ENCODE results near the gene POLA1. TPM values are rescaled to one million over a fixed set of nuclear protein-coding genes. Genes with fewer than 3 reads are reported as not detected.
A peak's percentile ranks its signal among the peaks of the same experiment; 100 is the strongest.

The POLA1 gene
- total and polyA plus RNA-seq, 2 donors (not counting 1 experiment from before 2014, with no cell fraction given): 3.0 to 16.3 TPM

DNA sequence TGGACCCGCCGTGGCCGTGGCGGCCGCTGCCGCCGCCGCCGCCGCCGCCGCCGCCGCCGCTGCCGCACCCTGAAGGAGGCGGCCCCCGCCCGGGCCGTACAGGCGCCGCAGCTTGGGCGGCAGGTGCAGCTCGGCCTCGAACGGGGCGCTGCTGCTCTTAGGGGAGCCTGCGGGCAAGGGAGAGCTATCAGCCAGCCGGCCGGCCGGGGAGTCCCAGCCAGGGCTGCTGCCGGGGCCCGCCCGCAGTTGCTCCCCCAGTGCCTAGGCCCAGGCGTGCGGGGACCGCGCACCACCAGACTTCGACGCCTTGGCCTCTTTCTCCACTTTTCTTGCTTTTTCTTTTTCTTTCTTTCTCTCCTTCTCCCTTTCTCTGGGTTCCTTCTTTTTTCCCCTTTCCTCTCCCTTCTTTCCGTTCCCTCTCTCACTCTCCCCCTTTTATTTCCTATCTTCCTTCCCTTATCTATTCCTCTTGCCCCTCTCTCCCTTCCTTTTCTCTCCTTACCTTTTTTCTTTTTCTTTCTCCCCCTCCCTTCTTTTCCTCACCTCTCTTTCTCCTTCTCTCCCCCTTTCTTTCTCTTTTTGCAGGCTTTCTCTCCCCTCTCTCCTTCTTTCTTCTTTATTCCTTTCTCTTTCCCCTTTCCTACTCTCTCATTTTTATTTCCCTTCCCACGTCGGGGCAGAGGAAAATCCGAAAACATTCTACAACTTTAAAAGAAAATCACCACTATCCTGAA, 320.1 kb downstream of the POLA1 start:
- H3K9ac ChIP-seq (ENCODE audit: low read length): no peak overlapping the region
- TF ChIP-seq EZH2 (IDR thresholded peaks at IDR 0.05; ENCODE audit: borderline replicate concordance, insufficient read depth, low read depth, low read length, poor library complexity, severe bottlenecking): no peak
- H3K4me3 ChIP-seq (ENCODE audit: control extremely low read depth in 1 of 5, extremely low read depth in 1 of 5, insufficient read depth in 1 of 5, low read depth in 2 of 5, low read length in 4 of 5): peak overlapping the region in 1 of 5 experiments; percentile 12
- CTCF ChIA-PET: no interaction called here
- H3K4me1 ChIP-seq (ENCODE audit: control insufficient read depth in 2 of 2, insufficient read depth in 2 of 2, low read length in 2 of 2): peaks cover 27 to 35% of the 10 kb centered on the region in 2 donors
- ATAC-seq (ENCODE audit: low read depth) (peak; percentile 41), DNase-seq (no peak)
- H3K9me3 ChIP-seq (ENCODE audit: control extremely low read depth in 1 of 3, control insufficient read depth in 2 of 3, insufficient read depth in 1 of 3, low read length in 2 of 3): peaks cover 0 to 33% (median 0%) of the 10 kb centered on the region in 3 donors
- H3K4me2 ChIP-seq (replicated peaks; ENCODE audit: low read depth, low read length, poor library complexity, severe bottlenecking): peak overlapping the region; percentile 54
- H3K27ac Mint-ChIP-seq: no peak overlapping the region
- intact Hi-C loops (cut with micrococcal nuclease): no loop called here
- H4K20me1 ChIP-seq (ENCODE audit: control insufficient read depth, insufficient read depth, low read length, poor library complexity, severe bottlenecking): no peaks in the 10 kb centered on the region
- no peaks in the 10 kb centered on the region for H3K9me3 Mint-ChIP-seq (ENCODE audit: insufficient read depth)
- H3K4me1 Mint-ChIP-seq: peaks cover 11% of the 10 kb centered on the region
- H2AFZ ChIP-seq (ENCODE audit: insufficient read depth, low read depth, low read length, poor library complexity, severe bottlenecking): no peak overlapping the region
- no peaks in the 10 kb centered on the region for H3K36me3 ChIP-seq (replicated peaks in 1 of 2; ENCODE audit: control extremely low read depth in 1 of 2, control insufficient read depth in 1 of 2, extremely low read depth in 1 of 2, insufficient read depth in 2 of 2, low read length in 1 of 2)
- no peaks in the 10 kb centered on the region for H3K79me2 ChIP-seq (ENCODE audit: control insufficient read depth, insufficient read depth, low read length)
- H3K27me3 ChIP-seq (replicated peaks in 1 of 4; ENCODE audit: control extremely low read depth in 1 of 4, control insufficient read depth in 3 of 4, insufficient read depth in 4 of 4, low read length in 3 of 4): peaks cover 0 to 69% (median 34%) of the 10 kb centered on the region in 4 experiments
- WGBS (ENCODE audit: insufficient coverage): 2% methylated on average over 41 of the region's 44 CpGs
- H3K27me3 Mint-ChIP-seq: peaks cover 26% of the 10 kb centered on the region
- POLR2A ChIA-PET: no interaction called here
- H3K27ac ChIP-seq (ENCODE audit: low read length in 2 of 2): no peak overlapping the region
- H3K4me3 Mint-ChIP-seq: peak overlapping the region; percentile 54

DNA sequence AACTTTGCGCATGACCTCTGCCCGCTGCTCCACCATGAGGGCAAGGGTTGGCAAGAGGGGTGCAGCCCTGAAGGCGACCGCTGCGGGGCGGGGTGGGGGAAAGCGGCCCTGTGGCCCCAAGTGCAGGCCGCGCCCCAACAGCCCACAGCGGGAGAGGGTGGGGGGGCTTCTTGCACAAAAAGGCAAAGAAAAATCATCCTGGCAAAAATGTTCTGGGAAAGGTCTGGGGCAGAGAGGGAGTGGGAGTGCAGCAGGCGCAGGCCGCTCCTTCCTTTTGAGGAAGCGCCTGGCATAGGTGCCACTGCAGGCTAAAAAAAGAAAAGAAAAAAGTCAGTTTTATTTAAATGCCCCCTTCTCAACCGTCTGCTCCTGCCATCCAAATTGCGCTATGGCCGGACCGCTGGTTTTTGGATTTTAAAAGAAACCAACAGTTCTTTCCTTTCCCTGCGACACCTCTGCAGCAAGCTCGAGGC, 320.7 kb downstream of the POLA1 start:
- H3K4me3 Mint-ChIP-seq: peak overlapping the region; percentile 54

More for the DNA sequence above, 320.7 kb downstream of the POLA1 start:
- ATAC-seq (ENCODE audit: low read depth) (no peak), DNase-seq (no peak)
- H3K4me3 ChIP-seq (ENCODE audit: control extremely low read depth in 1 of 5, extremely low read depth in 1 of 5, insufficient read depth in 1 of 5, low read depth in 2 of 5, low read length in 4 of 5): no peak overlapping the region
- H3K27ac Mint-ChIP-seq: no peak overlapping the region
- POLR2A ChIA-PET: no interaction called here
- 14% methylated on average over 6 of the region's 19 CpGs for WGBS (ENCODE audit: insufficient coverage)
- CTCF ChIA-PET: no interaction called here
- no peak overlapping the region for H3K9ac ChIP-seq (ENCODE audit: low read length)
- intact Hi-C loops (cut with micrococcal nuclease): no loop called here
- peaks cover 0 to 33% (median 0%) of the 10 kb centered on the region in 3 donors for H3K9me3 ChIP-seq (ENCODE audit: control extremely low read depth in 1 of 3, control insufficient read depth in 2 of 3, insufficient read depth in 1 of 3, low read length in 2 of 3)
- H3K36me3 ChIP-seq (replicated peaks in 1 of 2; ENCODE audit: control extremely low read depth in 1 of 2, control insufficient read depth in 1 of 2, extremely low read depth in 1 of 2, insufficient read depth in 2 of 2, low read length in 1 of 2): no peaks in the 10 kb centered on the region
- H4K20me1 ChIP-seq (ENCODE audit: control insufficient read depth, insufficient read depth, low read length, poor library complexity, severe bottlenecking): no peaks in the 10 kb centered on the region
- peaks cover 29% of the 10 kb centered on the region for H3K27me3 Mint-ChIP-seq
- H3K4me1 Mint-ChIP-seq: peaks cover 11% of the 10 kb centered on the region
- H3K4me2 ChIP-seq (replicated peaks; ENCODE audit: low read depth, low read length, poor library complexity, severe bottlenecking): no peak overlapping the region
- peaks cover 0 to 68% (median 35%) of the 10 kb centered on the region in 4 experiments for H3K27me3 ChIP-seq (replicated peaks in 1 of 4; ENCODE audit: control extremely low read depth in 1 of 4, control insufficient read depth in 3 of 4, insufficient read depth in 4 of 4, low read length in 3 of 4)
- no peaks in the 10 kb centered on the region for H3K9me3 Mint-ChIP-seq (ENCODE audit: insufficient read depth)
- H2AFZ ChIP-seq (ENCODE audit: insufficient read depth, low read depth, low read length, poor library complexity, severe bottlenecking): no peak overlapping the region
- H3K79me2 ChIP-seq (ENCODE audit: control insufficient read depth, insufficient read depth, low read length): no peaks in the 10 kb centered on the region
- TF ChIP-seq, protein P1, sequence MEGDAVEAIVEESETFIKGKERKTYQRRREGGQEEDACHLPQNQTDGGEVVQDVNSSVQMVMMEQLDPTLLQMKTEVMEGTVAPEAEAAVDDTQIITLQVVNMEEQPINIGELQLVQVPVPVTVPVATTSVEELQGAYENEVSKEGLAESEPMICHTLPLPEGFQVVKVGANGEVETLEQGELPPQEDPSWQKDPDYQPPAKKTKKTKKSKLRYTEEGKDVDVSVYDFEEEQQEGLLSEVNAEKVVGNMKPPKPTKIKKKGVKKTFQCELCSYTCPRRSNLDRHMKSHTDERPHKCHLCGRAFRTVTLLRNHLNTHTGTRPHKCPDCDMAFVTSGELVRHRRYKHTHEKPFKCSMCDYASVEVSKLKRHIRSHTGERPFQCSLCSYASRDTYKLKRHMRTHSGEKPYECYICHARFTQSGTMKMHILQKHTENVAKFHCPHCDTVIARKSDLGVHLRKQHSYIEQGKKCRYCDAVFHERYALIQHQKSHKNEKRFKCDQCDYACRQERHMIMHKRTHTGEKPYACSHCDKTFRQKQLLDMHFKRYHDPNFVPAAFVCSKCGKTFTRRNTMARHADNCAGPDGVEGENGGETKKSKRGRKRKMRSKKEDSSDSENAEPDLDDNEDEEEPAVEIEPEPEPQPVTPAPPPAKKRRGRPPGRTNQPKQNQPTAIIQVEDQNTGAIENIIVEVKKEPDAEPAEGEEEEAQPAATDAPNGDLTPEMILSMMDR (IDR thresholded peaks at IDR 0.05): no peak
- TF ChIP-seq EZH2 (IDR thresholded peaks at IDR 0.05; ENCODE audit: borderline replicate concordance, insufficient read depth, low read depth, low read length, poor library complexity, severe bottlenecking): no peak
- peaks cover 27 to 35% of the 10 kb centered on the region in 2 donors for H3K4me1 ChIP-seq (ENCODE audit: control insufficient read depth in 2 of 2, insufficient read depth in 2 of 2, low read length in 2 of 2)
- H3K27ac ChIP-seq (ENCODE audit: low read length in 2 of 2): no peak overlapping the region

Data from B cell (primary cell).